ENCODE results near the gene ATP8B2.

ATP8B2 gene

GRCh38 chr1:154386643-154387352 lies 61.5 kb downstream of the ATP8B2 start:
- DNase-seq (ENCODE audit: low read depth in 2 of 2) = no peak

- no peak for DNase-seq (ENCODE audit: low read depth in 2 of 2)
Observed at GRCh38 chr1:154391086-154391770, 65.9 kb downstream of the ATP8B2 start.

DNA sequence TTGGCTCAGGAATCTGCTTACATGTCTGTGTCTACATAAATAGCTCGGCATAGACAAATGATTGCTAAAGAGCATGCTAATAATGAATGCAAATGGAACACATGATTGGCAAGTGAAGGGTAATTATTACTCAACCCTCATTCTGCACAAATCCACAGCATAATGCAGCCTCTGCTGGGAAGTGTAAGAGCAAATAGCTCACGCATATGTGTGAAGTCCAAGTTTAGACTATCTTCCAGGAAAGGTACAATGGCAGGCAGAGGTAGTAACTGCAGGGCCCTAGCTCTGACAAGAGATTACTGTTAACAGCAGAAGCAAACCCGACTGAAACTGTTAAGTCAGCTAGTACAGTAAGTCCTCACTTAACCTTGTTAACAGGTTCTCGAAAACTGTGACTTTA lies 72.8 kb downstream of the ATP8B2 start:
- no peak for DNase-seq (ENCODE audit: low read depth in 2 of 2)

DNA sequence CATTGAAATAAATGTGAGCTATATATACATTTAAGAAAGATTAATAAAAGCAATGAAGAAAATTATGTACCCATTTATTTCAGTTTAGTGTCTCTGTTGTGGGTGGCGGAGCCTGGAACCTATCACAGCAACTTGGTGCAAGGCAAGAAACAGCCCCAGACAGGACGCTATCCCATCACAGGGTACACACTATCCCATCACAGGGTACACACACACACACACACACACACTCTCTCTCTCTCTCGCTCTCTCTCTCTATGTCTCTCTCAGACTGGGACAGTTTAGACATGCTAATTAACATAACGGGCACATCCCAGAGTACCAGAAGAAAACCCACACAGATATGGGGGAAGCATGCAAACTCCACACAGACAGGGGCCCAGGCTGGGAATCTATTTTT lies 73.4 kb downstream of the ATP8B2 start:
- no peak for DNase-seq (ENCODE audit: low read depth in 2 of 2)

GRCh38 chr1:154400381-154400801 lies 75.1 kb downstream of the ATP8B2 start:
- DNase-seq (ENCODE audit: low read depth in 2 of 2) = no peak
